Measurements from ENCODE around the gene ATP5F1B. TPM values are rescaled to one million over a fixed set of nuclear protein-coding genes. Genes with fewer than 3 reads are reported as not detected.

Gene ATP5F1B
- total and polyA plus RNA-seq, 10 donors: 223 to 375 (median 331) TPM

DNA sequence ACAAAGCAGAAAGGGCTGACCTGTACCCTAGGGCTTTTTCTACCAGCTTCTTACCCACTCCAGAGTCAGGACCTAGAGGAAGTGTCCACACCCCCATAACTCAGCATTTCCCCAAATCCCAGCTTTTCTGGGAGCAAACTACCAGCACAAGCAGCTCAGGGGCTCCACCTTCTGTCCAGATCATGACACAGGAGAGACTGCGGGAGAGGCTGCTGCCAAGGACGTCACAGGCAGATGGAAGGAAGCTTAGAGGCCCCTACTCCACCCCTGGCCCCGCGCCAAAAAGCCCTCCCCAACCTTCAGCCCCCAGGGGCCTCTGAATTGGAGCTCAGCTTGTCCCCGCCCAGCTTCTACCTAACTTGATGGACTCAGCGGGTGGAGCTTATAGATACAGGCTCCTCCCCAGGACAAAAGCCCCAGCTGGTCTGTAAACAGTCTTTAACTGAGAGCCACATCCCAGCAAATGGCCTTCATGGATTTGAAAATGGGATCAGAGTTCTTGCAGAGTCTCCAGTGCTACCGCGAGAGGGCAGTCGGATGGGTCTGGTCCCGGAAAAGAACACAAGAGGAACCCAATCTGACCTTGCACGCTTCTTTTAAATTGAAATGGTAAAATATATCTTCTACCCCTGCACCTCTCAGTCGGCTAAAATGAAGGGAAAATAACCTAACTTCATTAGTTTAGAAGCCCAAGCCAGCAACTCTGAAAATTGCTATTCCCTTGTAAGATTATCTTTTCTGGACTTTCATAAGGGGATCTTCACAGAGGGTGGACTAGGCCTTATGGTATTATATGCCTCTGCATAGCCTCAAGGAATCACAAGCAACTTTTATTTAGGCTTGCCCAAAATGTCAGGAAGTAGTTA lies 8.9 kb downstream of the ATP5F1B start:
- H3K27me3 ChIP-seq (replicated peaks in 1 of 7): no peaks in the 10 kb centered on the region
- intact Hi-C loops (cut with DNase I; ENCODE audit: low total_unique reads): no loop called here
- H3K27ac ChIP-seq: peak overlapping the region; percentile 81 to 98 (median 94)
- peaks cover 0 to 49% (median 47%) of the 10 kb centered on the region in 6 donors for H3K36me3 ChIP-seq
- peak overlapping the region; percentile 15 to 95 (median 76) for H3K4me3 ChIP-seq
- TF ChIP-seq CTCF (IDR thresholded peaks at IDR 0.05 in 8 of 11, conservative IDR thresholded peaks at IDR 0.05 in 3 of 11): peak; percentile 16 to 83 (median 52)
- TF ChIP-seq POLR2A (IDR thresholded peaks at IDR 0.05): no peak
- peak; percentile 74 to 87 (median 81) for TF ChIP-seq POLR2AphosphoS5 (IDR thresholded peaks at IDR 0.05)
- WGBS, 5 donors: 3 to 7% (median 5%) methylated on average over 10 to 12 of the region's 12 CpGs
- no peaks in the 10 kb centered on the region for H3K9me3 ChIP-seq
- peak; percentile 97 for DNase-seq
- H3K4me1 ChIP-seq: peaks cover 35 to 96% (median 60%) of the 10 kb centered on the region in 6 donors

GRCh38 chr12:56635806-56636674 lies 9.7 kb downstream of the ATP5F1B start:
- Histone ChIP-seq H3K4me3 (peak overlapping the region; percentile 32 to 95 (median 76)), H3K36me3 (peaks cover 0 to 40% (median 38%) of the 10 kb centered on the region in 6 donors), H3K27ac (peak overlapping the region; percentile 81 to 98 (median 94)), H3K4me1 (peaks cover 44 to 96% (median 65%) of the 10 kb centered on the region in 6 donors), H3K9me3 (no peaks in the 10 kb centered on the region), H3K27me3 (replicated peaks in 1 of 7) (no peaks in the 10 kb centered on the region)
- WGBS, 5 donors: 1% methylated on average over 13 to 20 of the region's 20 CpGs
- intact Hi-C loops (cut with DNase I; ENCODE audit: low total_unique reads): no loop called here
- no peak for TF ChIP-seq CTCF (IDR thresholded peaks at IDR 0.05 in 8 of 11, conservative IDR thresholded peaks at IDR 0.05 in 3 of 11)
- peak; percentile 73 to 83 (median 81) for TF ChIP-seq POLR2AphosphoS5 (IDR thresholded peaks at IDR 0.05)
- peak in 1 of 3 donors; percentile 73 for TF ChIP-seq POLR2A (IDR thresholded peaks at IDR 0.05)
- DNase-seq: peak; percentile 94

DNA sequence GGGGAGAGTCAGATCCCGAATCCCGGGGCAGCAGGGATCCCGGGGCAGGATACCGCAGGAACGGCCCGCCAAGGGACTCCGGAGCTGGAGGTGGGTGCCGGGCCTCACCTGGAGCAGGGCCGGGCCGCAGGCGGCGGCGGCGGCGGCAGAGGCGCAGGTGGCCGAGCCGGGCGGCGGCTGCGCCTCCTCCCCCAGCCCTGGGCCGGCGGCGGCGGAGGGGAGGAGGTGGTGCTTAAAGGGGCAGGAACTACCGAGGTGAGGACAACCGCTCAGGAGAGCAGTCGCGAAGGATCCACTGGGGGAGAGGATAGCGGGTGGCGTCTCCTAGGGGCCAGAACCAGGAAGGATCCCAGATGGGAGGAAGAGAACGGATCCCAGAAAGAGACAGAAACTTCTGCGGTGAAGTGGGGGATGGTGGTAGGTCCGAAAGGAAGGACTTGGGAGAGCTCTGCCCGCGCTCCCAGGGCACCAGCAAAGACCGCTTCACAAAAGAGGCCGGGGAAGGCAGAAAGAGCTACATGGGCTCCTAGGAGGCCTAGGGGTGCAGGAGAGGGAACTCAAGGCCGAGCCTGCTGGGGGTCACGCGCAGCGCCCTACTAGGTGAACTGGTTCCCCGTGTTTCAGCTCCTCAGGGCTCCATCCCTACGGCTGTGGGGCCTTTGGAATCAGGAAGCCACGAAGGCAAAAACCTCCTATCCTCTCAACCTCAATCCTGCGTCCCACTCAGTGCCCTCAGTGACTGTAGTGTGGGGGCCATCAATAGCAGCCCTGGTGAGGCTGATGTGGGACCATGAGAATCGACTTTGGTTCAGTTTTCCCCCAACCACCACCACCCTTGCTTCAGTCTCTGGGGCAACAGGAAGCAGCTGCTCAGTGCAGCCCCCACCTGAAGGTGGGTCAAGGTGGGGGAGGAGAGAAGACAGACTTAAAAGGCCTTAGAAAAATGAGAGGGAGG lies 10.7 kb downstream of the ATP5F1B start:
- intact Hi-C loops (cut with DNase I; ENCODE audit: low total_unique reads): no loop called here
- Histone ChIP-seq H3K4me1 (peaks cover 50 to 98% (median 72%) of the 10 kb centered on the region in 6 donors), H3K9me3 (no peaks in the 10 kb centered on the region), H3K4me3 (peak overlapping the region; percentile 32 to 95 (median 76)), H3K27me3 (replicated peaks in 1 of 7) (no peaks in the 10 kb centered on the region), H3K36me3 (peaks cover 0 to 31% (median 29%) of the 10 kb centered on the region in 6 donors), H3K27ac (peak overlapping the region; percentile 81 to 98 (median 94))
- WGBS, 5 donors: 1% methylated on average over 28 to 47 of the region's 47 CpGs
- DNase-seq: peak; percentile 95
- TF ChIP-seq POLR2AphosphoS5 (IDR thresholded peaks at IDR 0.05) (peak; percentile 76 to 89 (median 80)), CTCF (IDR thresholded peaks at IDR 0.05 in 8 of 11, conservative IDR thresholded peaks at IDR 0.05 in 3 of 11) (peak in 8 of 11 experiments; percentile 9 to 45 (median 28)), POLR2A (IDR thresholded peaks at IDR 0.05) (peak in 1 of 3 donors; percentile 77)

All from spleen (tissue), 11 donors.